H9 (cell line): ENCODE data around the gene FCN1. TPM values are rescaled to one million over a fixed set of nuclear protein-coding genes. Genes with fewer than 3 reads are reported as not detected.

Source experiments
- DNase-seq: peaks from one replicate; pipeline ENCODE4 v3.0.0-alpha.2; 2017
- H2AFZ ChIP-seq: one replicate; pipeline ENCODE4 v1.6.1; 2013; ENCODE audit warnings: mild to moderate bottlenecking, low read length, control low read depth, moderate library complexity
- H2AK5ac ChIP-seq: 2 replicates; pipeline ENCODE4 v1.6.1; 2013; ENCODE audit warnings: low read length, control low read depth, mixed read lengths; ENCODE audit not compliant: insufficient read length
- H2BK120ac ChIP-seq: one replicate; pipeline ENCODE4 v1.6.1; 2013; ENCODE audit warnings: low read depth, mild to moderate bottlenecking, low read length, control low read depth, inconsistent platforms; ENCODE audit not compliant: poor library complexity, severe bottlenecking
- H2BK12ac ChIP-seq: 2 replicates; pipeline ENCODE4 v1.6.1; 2013; ENCODE audit warnings: low read length, control low read depth, mixed read lengths, low read depth; ENCODE audit not compliant: insufficient read length
- H2BK15ac ChIP-seq: 2 replicates; pipeline ENCODE4 v1.6.1; 2013; ENCODE audit warnings: low read depth, low read length, control low read depth
- H2BK20ac ChIP-seq: one replicate; pipeline ENCODE4 v1.6.1; 2013; ENCODE audit warnings: low read depth, mild to moderate bottlenecking, low read length, control low read depth, inconsistent platforms; ENCODE audit not compliant: poor library complexity, severe bottlenecking
- H2BK5ac ChIP-seq: 2 replicates; pipeline ENCODE4 v1.6.1; 2013; ENCODE audit warnings: low read length, control low read depth, mixed read lengths; ENCODE audit not compliant: insufficient read length
- H3K14ac ChIP-seq: 2 replicates; pipeline ENCODE4 v1.6.1; 2013; ENCODE audit warnings: low read length, control low read depth; ENCODE audit not compliant: insufficient read depth
- H3K18ac ChIP-seq: 2 replicates; pipeline ENCODE4 v1.6.1; 2013; ENCODE audit warnings: low read depth, mild to moderate bottlenecking, mixed read lengths, low read length, control low read depth; ENCODE audit not compliant: insufficient read length
- H3K23ac ChIP-seq: 2 replicates; pipeline ENCODE4 v1.6.1; 2013; ENCODE audit warnings: low read length, control low read depth, mixed read lengths, low read depth; ENCODE audit not compliant: insufficient read length
- H3K23me2 ChIP-seq: 2 replicates; pipeline ENCODE4 v1.6.1; 2013; ENCODE audit warnings: low read depth, mild to moderate bottlenecking, mixed read lengths, low read length, control low read depth; ENCODE audit not compliant: insufficient read length, poor library complexity, severe bottlenecking
- H3K27ac ChIP-seq: 2 replicates; pipeline ENCODE4 v1.5.1; 2013; ENCODE audit warnings: low read length, control low read depth, mixed read lengths, low read depth; ENCODE audit not compliant: insufficient read length
- H3K27me3 ChIP-seq: 2 replicates; pipeline ENCODE4 v1.6.1; 2013; ENCODE audit warnings: low read length, control low read depth, inconsistent platforms; ENCODE audit not compliant: insufficient read depth
- H3K4ac ChIP-seq: 2 replicates; pipeline ENCODE4 v1.6.1; 2013; ENCODE audit warnings: low read depth, mild to moderate bottlenecking, control low read depth, inconsistent platforms, low read length, moderate library complexity
- H3K4me1 ChIP-seq: 2 replicates; pipeline ENCODE4 v1.6.1; 2013; ENCODE audit warnings: low read length, control low read depth, inconsistent platforms; ENCODE audit not compliant: insufficient read depth
- H3K4me2 ChIP-seq: 2 replicates; pipeline ENCODE4 v1.6.1; 2013; ENCODE audit warnings: low read length, control low read depth, mixed read lengths; ENCODE audit not compliant: insufficient read length, insufficient read depth
- H3K56ac ChIP-seq: 2 replicates; pipeline ENCODE4 v1.6.1; 2013; ENCODE audit warnings: low read depth, mild to moderate bottlenecking, mixed read lengths, low read length, control low read depth; ENCODE audit not compliant: insufficient read length
- H3K79me1 ChIP-seq: 2 replicates; pipeline ENCODE4 v1.6.1; 2013; ENCODE audit warnings: low read depth, mild to moderate bottlenecking, moderate library complexity, low read length, control low read depth, inconsistent platforms; ENCODE audit not compliant: insufficient read depth, poor library complexity, severe bottlenecking
- H3K79me2 ChIP-seq: 2 replicates; pipeline ENCODE4 v1.6.1; 2013; ENCODE audit warnings: low read length, control low read depth, inconsistent platforms; ENCODE audit not compliant: insufficient read depth
- H3K9ac ChIP-seq: 2 replicates; pipeline ENCODE4 v1.6.1; 2013; ENCODE audit warnings: low read length, control low read depth, mixed read lengths; ENCODE audit not compliant: insufficient read length; ENCODE audit errors: extremely low read depth
- H3K9me3 ChIP-seq: one replicate; pipeline ENCODE4 v1.6.1; 2013; ENCODE audit warnings: low read depth, low read length, inconsistent platforms; ENCODE audit not compliant: control insufficient read depth
- H3T11ph ChIP-seq: one replicate; pipeline ENCODE4 v1.6.1; 2013; ENCODE audit warnings: mild to moderate bottlenecking, low read length, control low read depth, inconsistent platforms
- H4K20me1 ChIP-seq: one replicate; pipeline ENCODE4 v1.6.1; 2013; ENCODE audit not compliant: control insufficient read depth, insufficient read length, insufficient read depth
- H4K5ac ChIP-seq: 2 replicates; pipeline ENCODE4 v1.6.1; 2013; ENCODE audit warnings: low read depth, mild to moderate bottlenecking, mixed read lengths, low read length, control low read depth; ENCODE audit not compliant: insufficient read length
- H4K8ac ChIP-seq: replicated peaks from 2 replicates; pipeline ENCODE4 v1.6.1; 2013; ENCODE audit warnings: low read length, control low read depth, mixed read lengths, low read depth; ENCODE audit not compliant: insufficient read length
- H4K91ac ChIP-seq: 2 replicates; pipeline ENCODE4 v1.6.1; 2013; ENCODE audit warnings: low read depth, mild to moderate bottlenecking, moderate library complexity, mixed read lengths, low read length, control low read depth; ENCODE audit not compliant: insufficient read length
- H3K27ac Mint-ChIP-seq, 3 experiments: 2 replicates in 2 of 3; 3 replicates in 1 of 3; pipeline ENCODE4 v1.8.0; 2020 to 2021; ENCODE audit warnings: mixed read lengths in 3 of 3, mild to moderate bottlenecking in 1 of 3, moderate library complexity in 1 of 3
- H3K27me3 Mint-ChIP-seq: 2 replicates; pipeline ENCODE4 v1.8.0; 2021; ENCODE audit warnings: low read depth, mild to moderate bottlenecking, moderate library complexity, mixed read lengths
- H3K36me3 Mint-ChIP-seq, 3 experiments: 2 replicates in 2 of 3; 3 replicates in 1 of 3; pipeline ENCODE4 v1.8.0; 2020 to 2021; ENCODE audit warnings: low read depth in 3 of 3, mixed read lengths in 3 of 3; ENCODE audit not compliant: insufficient read depth in 1 of 3
- H3K4me1 Mint-ChIP-seq, 2 experiments: 2 replicates each; pipeline ENCODE4 v1.8.0; 2020; ENCODE audit warnings: mixed read lengths in 2 of 2
- H3K4me3 Mint-ChIP-seq, 2 experiments: 2 replicates in 1 of 2; 3 replicates in 1 of 2; pipeline ENCODE4 v1.8.0; 2020 to 2021; ENCODE audit warnings: mild to moderate bottlenecking in 2 of 2, mixed read lengths in 2 of 2, moderate library complexity in 1 of 2
- H3K9me3 Mint-ChIP-seq, 2 experiments: 2 replicates in 1 of 2; 3 replicates in 1 of 2; pipeline ENCODE4 v1.8.0; 2020; ENCODE audit warnings: mild to moderate bottlenecking in 2 of 2, mixed read lengths in 2 of 2, moderate library complexity in 1 of 2
- WGBS: extraction: QIAGEN DNeasy Blood & Tissue Kit; methylation state at CpG from one replicate; pipeline ENCODE4 v1.1.7; 2013; ENCODE audit warnings: missing lambda C conversion rate, low lambda C conversion rate, mixed read lengths; ENCODE audit not compliant: insufficient read length; ENCODE audit errors: extremely low coverage; 5-methylcytosine and 5-hydroxymethylcytosine counted together
- total RNA-seq: library from RNA; stranded (reverse); gene quantifications from 2 replicates; pipeline ENCODE4 v1.2.1, GENCODE V29; 2021
- TF ChIP-seq, protein P1 (sequence below): fragments of 200-600 bp; sonication (generic); conservative IDR thresholded peaks from 3 replicates; pipeline ENCODE4 v1.8.0; 2021; ENCODE audit warnings: antibody characterized with exemption, mild to moderate bottlenecking

The FCN1 gene
- total RNA-seq, 1 experiment from 2014 or later = not detected

DNA sequence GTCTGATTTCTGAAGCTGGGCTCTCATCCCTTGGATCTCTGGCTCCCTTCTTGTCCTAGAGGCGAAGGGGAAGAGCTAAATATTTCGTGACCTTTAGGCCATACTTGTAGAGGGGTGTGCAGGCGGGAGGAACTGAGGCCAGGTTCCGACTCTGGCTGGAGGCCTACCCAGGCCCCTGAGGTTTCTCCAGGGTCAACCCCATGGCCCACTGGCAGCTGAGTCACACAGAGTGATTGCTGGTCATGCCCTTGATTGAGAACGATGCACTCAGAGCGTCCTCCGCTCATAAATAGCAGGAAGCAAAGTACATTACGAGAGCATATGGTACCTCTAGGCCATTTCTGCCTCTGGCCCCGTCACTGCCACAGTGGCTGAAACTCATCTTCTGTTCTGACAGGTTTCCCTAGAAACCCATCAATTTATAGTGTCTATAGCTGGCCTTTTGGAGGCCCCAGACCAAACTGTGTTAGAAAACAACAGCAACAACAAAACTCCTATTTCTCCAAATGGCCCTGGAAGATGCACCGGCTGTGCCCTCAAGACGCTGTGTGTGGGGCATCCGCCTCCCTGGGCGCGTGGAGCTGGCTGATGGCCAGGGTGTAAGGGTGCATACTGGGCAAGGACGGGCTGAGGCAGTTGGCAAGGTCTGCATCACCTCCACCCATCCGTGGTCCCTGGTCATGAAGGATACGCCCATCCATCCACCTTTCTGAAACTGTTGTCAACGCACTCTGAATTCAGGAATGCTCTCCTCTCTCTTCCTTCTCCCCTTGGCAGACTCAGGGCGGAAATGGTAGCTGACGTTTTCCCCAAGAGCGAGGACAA lies 32.9 kb upstream of the FCN1 start:
- Histone ChIP-seq H3K79me1 (no peaks in the 10 kb centered on the region), H3K27ac (no peak overlapping the region), H3T11ph (no peak overlapping the region), H3K18ac (no peak overlapping the region), H3K23me2 (no peaks in the 10 kb centered on the region), H3K27me3 (no peaks in the 10 kb centered on the region), H3K9me3 (no peaks in the 10 kb centered on the region), H2BK12ac (no peak overlapping the region), H2AFZ (no peak overlapping the region), H2BK120ac (no peak overlapping the region), H3K4me2 (no peak overlapping the region), H3K79me2 (no peaks in the 10 kb centered on the region), H4K8ac (no peak overlapping the region), H2AK5ac (no peak overlapping the region), H3K4me1 (no peaks in the 10 kb centered on the region), H3K56ac (no peak overlapping the region), H3K14ac (no peak overlapping the region; the same call in 1 of the 2 replicates), H3K4ac (no peak overlapping the region), H2BK15ac (no peak overlapping the region), H3K23ac (no peak overlapping the region), H2BK20ac (no peak overlapping the region), H4K91ac (no peak overlapping the region), H4K5ac (no peak overlapping the region), H3K9ac (no peak overlapping the region), H2BK5ac (no peak overlapping the region), H4K20me1 (no peaks in the 10 kb centered on the region)
- Mint-ChIP-seq H3K36me3 (0 out of 7 replicates have a peak, but pooled peaks cover 0 to 1% (median 0%) of the 10 kb centered on the region in 3 experiments), H3K9me3 (peaks cover 3 to 7% of the 10 kb centered on the region in 2 experiments; a peak in 3 of 5 replicates), H3K4me3 (no peak overlapping the region), H3K27me3 (peaks cover 7% of the 10 kb centered on the region), H3K27ac (no peak overlapping the region), H3K4me1 (no peaks in the 10 kb centered on the region)
- TF ChIP-seq, protein P1, sequence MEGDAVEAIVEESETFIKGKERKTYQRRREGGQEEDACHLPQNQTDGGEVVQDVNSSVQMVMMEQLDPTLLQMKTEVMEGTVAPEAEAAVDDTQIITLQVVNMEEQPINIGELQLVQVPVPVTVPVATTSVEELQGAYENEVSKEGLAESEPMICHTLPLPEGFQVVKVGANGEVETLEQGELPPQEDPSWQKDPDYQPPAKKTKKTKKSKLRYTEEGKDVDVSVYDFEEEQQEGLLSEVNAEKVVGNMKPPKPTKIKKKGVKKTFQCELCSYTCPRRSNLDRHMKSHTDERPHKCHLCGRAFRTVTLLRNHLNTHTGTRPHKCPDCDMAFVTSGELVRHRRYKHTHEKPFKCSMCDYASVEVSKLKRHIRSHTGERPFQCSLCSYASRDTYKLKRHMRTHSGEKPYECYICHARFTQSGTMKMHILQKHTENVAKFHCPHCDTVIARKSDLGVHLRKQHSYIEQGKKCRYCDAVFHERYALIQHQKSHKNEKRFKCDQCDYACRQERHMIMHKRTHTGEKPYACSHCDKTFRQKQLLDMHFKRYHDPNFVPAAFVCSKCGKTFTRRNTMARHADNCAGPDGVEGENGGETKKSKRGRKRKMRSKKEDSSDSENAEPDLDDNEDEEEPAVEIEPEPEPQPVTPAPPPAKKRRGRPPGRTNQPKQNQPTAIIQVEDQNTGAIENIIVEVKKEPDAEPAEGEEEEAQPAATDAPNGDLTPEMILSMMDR = no peak
- no CpG with 5 or more reads among the region's 21 CpGs for WGBS
- no peak for DNase-seq
